H1 (cell line): ENCODE measurements around the gene LRRK1. TPM values are rescaled to one million over a fixed set of nuclear protein-coding genes. Genes with fewer than 3 reads are reported as not detected.

Experiments
- CTCF ChIA-PET: fragments of 300-600 bp; sonication (Branson Sonifier 250); formaldehyde crosslinking; loops from one replicate; lab custom pipeline; 2021; ENCODE audit not compliant: partially characterized antibody; lab: Charles Lee
- POLR2A ChIA-PET: fragments of 300-600 bp; sonication (Branson Sonifier 250); formaldehyde crosslinking; loops from one replicate; lab custom pipeline; 2021; ENCODE audit warnings: inconsistent platforms; ENCODE audit not compliant: partially characterized antibody; lab: Charles Lee
- DNase-seq, 2 experiments: peaks; one replicate each; pipeline versions ENCODE4 v3.0.0 to v3.0.0-alpha.2; 2010 to 2022; ENCODE audit warnings: low spot score in 2 of 2, low read depth in 1 of 2, mixed read lengths in 1 of 2
- FAIRE-seq: peaks from 2 replicates; lab custom pipeline; 2011; peaks lifted over from hg19 to GRCh38; lab: Jason Lieb, UNC
- H2AFZ ChIP-seq: 2 replicates; pipeline ENCODE4 v1.8.1; 2012; ENCODE audit warnings: low read length, inconsistent platforms
- H2AK5ac ChIP-seq: 2 replicates; pipeline ENCODE4 v1.6.1; 2013; ENCODE audit warnings: low read depth, low read length
- H2BK120ac ChIP-seq: replicated peaks from 2 replicates; pipeline ENCODE3; 2013; ENCODE audit warnings: low read depth, low read length, inconsistent platforms
- H2BK12ac ChIP-seq: 2 replicates; pipeline ENCODE4 v1.6.1; 2013; ENCODE audit warnings: low read depth, low read length
- H2BK15ac ChIP-seq: 2 replicates; pipeline ENCODE4 v1.6.1; 2013; ENCODE audit warnings: low read length
- H2BK20ac ChIP-seq: 2 replicates; pipeline ENCODE4 v1.6.1; 2013; ENCODE audit warnings: low read length
- H2BK5ac ChIP-seq: 2 replicates; pipeline ENCODE4 v1.6.1; 2013; ENCODE audit warnings: low read depth, low read length
- H3K14ac ChIP-seq: 2 replicates; pipeline ENCODE4 v1.6.1; 2013; ENCODE audit warnings: inconsistent platforms; ENCODE audit not compliant: insufficient read length
- H3K18ac ChIP-seq: 2 replicates; pipeline ENCODE4 v1.6.1; 2013; ENCODE audit warnings: low read length; ENCODE audit errors: extremely low read depth
- H3K23ac ChIP-seq: 2 replicates; pipeline ENCODE4 v1.6.1; 2013; ENCODE audit warnings: inconsistent platforms; ENCODE audit not compliant: insufficient read length
- H3K23me2 ChIP-seq: 2 replicates; pipeline ENCODE4 v1.6.1; 2013; ENCODE audit warnings: low read depth, low read length
- H3K27ac ChIP-seq: 2 replicates; pipeline ENCODE4 v1.6.1; 2011; ENCODE audit warnings: low read depth, low read length, inconsistent platforms
- H3K27me3 ChIP-seq, 4 experiments: replicated peaks in 1 of 4; 1 replicate in 1 of 4; 2 replicates in 3 of 4; pipeline versions ENCODE4 v1.6.1 to v1.8.1; 2011 to 2013; ENCODE audit warnings: low read length in 3 of 4, mild to moderate bottlenecking in 3 of 4, inconsistent platforms in 2 of 4, mixed read lengths in 2 of 4, moderate library complexity in 1 of 4; ENCODE audit not compliant: control insufficient read depth in 3 of 4, insufficient read depth in 3 of 4; ENCODE audit errors: extremely low read depth in 1 of 4
- H3K36me3 ChIP-seq, 4 experiments: 2 replicates each; pipeline versions ENCODE4 v1.6.1 to v1.8.1; 2011 to 2013; ENCODE audit warnings: mild to moderate bottlenecking in 4 of 4, low read length in 3 of 4, moderate library complexity in 2 of 4, control low read depth in 1 of 4, inconsistent platforms in 1 of 4; ENCODE audit not compliant: insufficient read depth in 4 of 4, control insufficient read depth in 2 of 4
- H3K4ac ChIP-seq: replicated peaks from 2 replicates; pipeline ENCODE3; 2013; ENCODE audit warnings: low read length, low read depth, mixed read lengths, inconsistent platforms; ENCODE audit not compliant: insufficient read length
- H3K4me1 ChIP-seq, 4 experiments: replicated peaks in 1 of 4; 1 replicate in 1 of 4; 2 replicates in 3 of 4; pipeline versions ENCODE4 v1.6.1 to v1.8.1; 2011 to 2013; ENCODE audit warnings: low read length in 3 of 4, inconsistent platforms in 2 of 4, mixed read lengths in 1 of 4; ENCODE audit not compliant: insufficient read depth in 4 of 4, control insufficient read depth in 3 of 4
- H3K4me2 ChIP-seq, 2 experiments: 2 replicates each; pipeline versions ENCODE4 v1.6.1 to v1.8.1; 2011 to 2013; ENCODE audit warnings: low read depth in 2 of 2, low read length in 2 of 2, control low read depth in 1 of 2, inconsistent platforms in 1 of 2, mild to moderate bottlenecking in 1 of 2; ENCODE audit not compliant: insufficient read depth in 1 of 2
- H3K4me3 ChIP-seq, 4 experiments: fragments of 200-600, 300-600 bp in 1 of 4; sonication (generic), shearing (Covaris generic), sonication (Bioruptor Twin) in 1 of 4; 2 replicates each; pipeline versions ENCODE4 v1.5.1 to v1.8.1; 2011 to 2016; ENCODE audit warnings: low read length in 4 of 4, low read depth in 3 of 4, control low read depth in 2 of 4, inconsistent platforms in 2 of 4, mild to moderate bottlenecking in 2 of 4, mixed read lengths in 1 of 4, moderate library complexity in 1 of 4; ENCODE audit not compliant: insufficient read depth in 2 of 4; ENCODE audit errors: extremely low read depth in 1 of 4
- H3K56ac ChIP-seq: replicated peaks from 2 replicates; pipeline ENCODE3; 2013; ENCODE audit warnings: low read depth, mild to moderate bottlenecking, mixed read lengths, low read length, inconsistent platforms; ENCODE audit not compliant: insufficient read length
- H3K79me1 ChIP-seq: 2 replicates; pipeline ENCODE4 v1.6.1; 2013; ENCODE audit warnings: low read depth, low read length, control low read depth
- H3K79me2 ChIP-seq, 2 experiments: 2 replicates each; pipeline versions ENCODE4 v1.6.1 to v1.8.1; 2012 to 2013; ENCODE audit warnings: low read length in 2 of 2, mild to moderate bottlenecking in 2 of 2, inconsistent platforms in 1 of 2; ENCODE audit not compliant: insufficient read depth in 2 of 2, control insufficient read depth in 1 of 2
- H3K9ac ChIP-seq, 4 experiments: replicated peaks in 1 of 4; 1 replicate in 1 of 4; 2 replicates in 3 of 4; pipeline versions ENCODE4 v1.6.1 to v1.8.1; 2011 to 2013; ENCODE audit warnings: low read depth in 3 of 4, low read length in 3 of 4, control low read depth in 2 of 4, mild to moderate bottlenecking in 2 of 4, moderate library complexity in 2 of 4, inconsistent platforms in 1 of 4; ENCODE audit errors: extremely low read depth in 1 of 4
- H3K9me3 ChIP-seq, 2 experiments: 2 replicates each; pipeline versions ENCODE4 v1.6.1 to v1.8.1; 2012 to 2013; ENCODE audit warnings: mild to moderate bottlenecking in 2 of 2, moderate library complexity in 2 of 2, control low read depth in 1 of 2, inconsistent platforms in 1 of 2, low read depth in 1 of 2, low read length in 1 of 2, mixed read lengths in 1 of 2; ENCODE audit not compliant: insufficient read depth in 2 of 2
- H4K20me1 ChIP-seq, 2 experiments: replicated peaks in 1 of 2; 2 replicates each; pipeline versions ENCODE3 to v1.8.1; 2011 to 2013; ENCODE audit warnings: inconsistent platforms in 2 of 2, low read length in 2 of 2, mild to moderate bottlenecking in 1 of 2; ENCODE audit not compliant: insufficient read depth in 2 of 2, control insufficient read depth in 1 of 2
- H4K5ac ChIP-seq: 2 replicates; pipeline ENCODE4 v1.6.1; 2013; ENCODE audit warnings: low read length, low read depth, mixed read lengths, inconsistent platforms; ENCODE audit not compliant: insufficient read length
- H4K8ac ChIP-seq: 2 replicates; pipeline ENCODE4 v1.8.0; 2013; ENCODE audit warnings: mild to moderate bottlenecking, moderate library complexity, low read length, inconsistent platforms; ENCODE audit not compliant: insufficient read depth; ENCODE audit errors: extremely low read depth
- H4K91ac ChIP-seq: replicated peaks from 2 replicates; pipeline ENCODE3; 2013; ENCODE audit warnings: low read length, mixed read lengths, inconsistent platforms; ENCODE audit not compliant: insufficient read length
- CEBPB ChIP-seq: IDR thresholded peaks from 2 replicates; pipeline ENCODE4 v1.6.1; 2012; ENCODE audit warnings: low read depth, low read length
- CTBP2 ChIP-seq: IDR thresholded peaks from 2 replicates; pipeline ENCODE4 v1.7.0; 2011; ENCODE audit warnings: borderline replicate concordance, mild to moderate bottlenecking, moderate library complexity, mixed read lengths, low read length; ENCODE audit not compliant: insufficient read depth, insufficient read length
- SP1 ChIP-seq: IDR thresholded peaks from 2 replicates; pipeline ENCODE4 v1.6.1; 2011; ENCODE audit warnings: low read depth, low read length
- YY1 ChIP-seq: IDR thresholded peaks from 2 replicates; pipeline ENCODE4 v1.6.1; 2011; ENCODE audit warnings: low read depth, mild to moderate bottlenecking, low read length
- WGBS, 2 experiments: shearing (Covaris generic) in 1 of 2; methylation state at CpG; one replicate each; pipeline versions ENCODE4 v1.1.6 to v1.1.7; 2013 to 2015; ENCODE audit warnings: low lambda C conversion rate in 2 of 2, mixed read lengths in 2 of 2, inconsistent platforms in 1 of 2, low coverage in 1 of 2, missing lambda C conversion rate in 1 of 2; ENCODE audit not compliant: insufficient replicate concordance in 2 of 2, insufficient coverage in 1 of 2, insufficient read length in 1 of 2; ENCODE audit errors: extremely low coverage in 1 of 2, missing lambda C conversion rate in 1 of 2; 5-methylcytosine and 5-hydroxymethylcytosine counted together
- polyA plus RNA-seq, 7 experiments: library from polyadenylated mRNA; depleted of rRNA in 3 of 7; stranded (reverse) in 5 of 7; unstranded in 2 of 7; fragments of >200 nt in 5 of 7; fragments of 200-250 nt in 2 of 7; gene quantifications; 1 replicate in 5 of 7; 2 replicates in 1 of 7; 4 replicates in 1 of 7; pipeline versions ENCODE4 v1.2.1 to v1.2.3, GENCODE V29; 2011 to 2013; ENCODE audit warnings: missing spikeins in 2 of 7, mixed read lengths in 2 of 7
- total RNA-seq: library from RNA; stranded (reverse); fragmentation: NEBNext Ultra II Directional; extraction: Animal tissue kit (Norgen Biotek cat#: 25700); gene quantifications from 2 replicates; pipeline ENCODE4 v1.2.1, GENCODE V29; 2021

The LRRK1 gene
- total and polyA plus RNA-seq, 2 of the 8 experiments (the other 6 are each of a cell fraction or from before 2014, with no cell fraction given), result 1.2 to 3.6 TPM

DNA sequence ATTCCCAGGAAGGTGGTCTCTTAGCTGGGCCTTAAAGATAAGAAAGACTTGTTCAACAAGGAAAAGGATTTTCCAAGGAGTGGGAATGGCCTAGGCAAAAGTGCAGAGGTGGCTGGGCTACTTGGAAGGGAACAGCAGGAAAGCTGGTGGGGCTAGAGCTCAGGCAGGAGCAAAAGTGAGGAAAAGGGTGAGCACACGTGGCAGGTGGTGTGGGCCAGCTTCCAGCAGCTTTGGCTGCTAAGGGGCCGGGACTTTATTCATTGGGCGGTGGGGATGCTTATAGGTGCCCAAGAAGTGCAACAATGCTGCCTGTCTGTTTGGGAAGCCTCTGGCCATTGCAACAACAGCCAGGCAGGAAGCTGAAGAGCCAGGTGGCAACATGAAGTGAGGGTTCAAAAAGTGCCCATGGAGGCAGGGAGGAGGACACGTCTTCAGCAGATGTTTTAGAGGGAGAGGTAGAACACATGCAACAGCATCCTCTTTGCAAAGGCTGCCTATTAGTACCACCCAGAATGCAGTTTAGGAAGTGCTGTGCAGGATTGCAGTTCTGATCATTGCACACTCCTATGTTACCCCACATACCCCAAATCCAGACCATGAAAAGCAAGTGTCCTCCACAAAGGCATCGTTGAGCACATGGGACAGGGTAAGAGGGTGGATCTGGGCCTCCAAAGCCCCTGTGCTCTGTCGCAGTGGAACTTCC, 25.7 kb upstream of the LRRK1 start:
- no peak overlapping the region for H3K27ac ChIP-seq
- H2BK5ac ChIP-seq, result no peak overlapping the region
- no peak overlapping the region for H4K91ac ChIP-seq
- H2BK15ac ChIP-seq, result no peak overlapping the region
- no peak overlapping the region for H2BK120ac ChIP-seq
- H2AK5ac ChIP-seq, result no peak overlapping the region
- FAIRE-seq, result no peak
- H4K5ac ChIP-seq, result no peak overlapping the region
- no peak for DNase-seq
- no peak for TF ChIP-seq CEBPB
- no peak for TF ChIP-seq YY1
- no peak for TF ChIP-seq SP1
- TF ChIP-seq CTBP2, result no peak
- TF ChIP-seq, all 59 proteins: peak for 0
- Histone ChIP-seq H3K9me3 (no peaks in the 10 kb centered on the region), H3K14ac (no peak overlapping the region), H4K8ac (no peak overlapping the region), H3K9ac (no peak overlapping the region), H3K4me1 (peaks cover 0 to 5% (median 1%) of the 10 kb centered on the region in 4 experiments; a peak in 2 of 7 replicates), H3K27me3 (no peaks in the 10 kb centered on the region; a peak in 1 of 7 replicates), H2AFZ (no peak overlapping the region), H3K36me3 (no peaks in the 10 kb centered on the region), H3K23ac (no peak overlapping the region), H3K56ac (no peak overlapping the region), H4K20me1 (peaks cover 0 to 1% of the 10 kb centered on the region in 2 experiments), H3K18ac (no peak overlapping the region), H3K4ac (no peak overlapping the region), H3K4me2 (no peak overlapping the region), H3K79me1 (no peaks in the 10 kb centered on the region), H3K4me3 (no peak overlapping the region), H2BK12ac (no peak overlapping the region), H2BK20ac (no peak overlapping the region), H3K23me2 (no peaks in the 10 kb centered on the region), H3K79me2 (no peaks in the 10 kb centered on the region)
- 89% methylated on average over 6 of the region's 6 CpGs; no CpG with 5 or more reads in 1 of the 2 experiments for WGBS, 2 experiments
- CTCF ChIA-PET, result interaction anchor here (1.0 to 6.8 kb wide), 5 partner anchors 10 to 115 kb away, joined by 3 to 34 read pairs (median 3); no protein-coding TSS in a partner anchor
- POLR2A ChIA-PET, result interaction anchor here (0.7 kb wide), 1 partner anchor 15 kb away, joined by 3 read pairs; no protein-coding TSS in a partner anchor
